ENCODE measurements around the gene GAB3. TPM values are rescaled to one million over a fixed set of nuclear protein-coding genes. Genes with fewer than 3 reads are reported as not detected.

GAB3 gene
- total and polyA plus RNA-seq, 9 of the 15 experiments (the other 6 are each of a cell fraction or from before 2014, with no cell fraction given), result 16.1 to 31.4 (median 20.2) TPM

- TF ChIP-seq ELK1 (CRISPR knock-in tag; IDR thresholded peaks at IDR 0.05) (no peak), GATA2 (CRISPR knock-in tag; IDR thresholded peaks at IDR 0.05) (no peak), SP2 (IDR thresholded peaks at IDR 0.05; ENCODE audit: extremely low read depth, low read depth, low read length, poor library complexity, severe bottlenecking) (no peak), PHF20 (IDR thresholded peaks at IDR 0.05; ENCODE audit: partially characterized antibody) (no peak), NCOR1 (IDR thresholded peaks at IDR 0.05) (no peak), EGR1 (conservative IDR thresholded peaks at IDR 0.05) (peak; percentile 81), MEF2D (tag; conservative IDR thresholded peaks at IDR 0.05; ENCODE audit: low read depth) (no peak), SMAD1 (IDR thresholded peaks at IDR 0.05; ENCODE audit: low read depth, low read length, partially characterized antibody) (peak; percentile 15), NFIC (IDR thresholded peaks at IDR 0.05) (peak; percentile 25; the same call in 1 of the 2 replicates), CTCFL (IDR thresholded peaks at IDR 0.05; ENCODE audit: borderline replicate concordance, insufficient read depth, low read depth, low read length, poor library complexity, severe bottlenecking) (no peak), KLF1 (tag; IDR thresholded peaks at IDR 0.05) (no peak), CEBPZ (IDR thresholded peaks at IDR 0.05; ENCODE audit: borderline replicate concordance, low read depth, low read length) (no peak), XRCC5 (IDR thresholded peaks at IDR 0.05; ENCODE audit: low read depth, low read length) (no peak), SMARCC2 (IDR thresholded peaks at IDR 0.05; ENCODE audit: low read depth) (no peak), ZEB2 (IDR thresholded peaks at IDR 0.05) (no peak), ZNF354B (CRISPR knock-in tag; IDR thresholded peaks at IDR 0.05) (no peak), NEUROD1 (IDR thresholded peaks at IDR 0.05; ENCODE audit: borderline replicate concordance, low read depth, low read length, partially characterized antibody) (peak; percentile 58), FOXA1 (IDR thresholded peaks at IDR 0.05; ENCODE audit: borderline replicate concordance) (no peak)
These were observed 11.8 kb upstream of the GAB3 start, which contains the start of gene DKC1 (continued) for GRCh38 chrX:154762537-154763296.

All from K562 (cell line).